Right renal cortex interstitium (tissue), 3 donors: ENCODE measurements around the gene CAP2. TPM values are rescaled to one million over a fixed set of nuclear protein-coding genes. Genes with fewer than 3 reads are reported as not detected.

ENCODE experiments used
- DNase-seq, 3 donors: peaks; one replicate each; pipeline ENCODE4 v3.0.0-alpha.2; 2013; ENCODE audit warnings: low read depth in 3 of 3, low spot score in 2 of 3
- polyA plus RNA-seq, 3 donors: library from polyadenylated mRNA; unstranded; fragments of 120-200 nt; gene quantifications; one replicate each; pipeline ENCODE4 v1.2.1, GENCODE V29; 2013; ENCODE audit not compliant: insufficient read length in 3 of 3

CAP2 gene, protein sequence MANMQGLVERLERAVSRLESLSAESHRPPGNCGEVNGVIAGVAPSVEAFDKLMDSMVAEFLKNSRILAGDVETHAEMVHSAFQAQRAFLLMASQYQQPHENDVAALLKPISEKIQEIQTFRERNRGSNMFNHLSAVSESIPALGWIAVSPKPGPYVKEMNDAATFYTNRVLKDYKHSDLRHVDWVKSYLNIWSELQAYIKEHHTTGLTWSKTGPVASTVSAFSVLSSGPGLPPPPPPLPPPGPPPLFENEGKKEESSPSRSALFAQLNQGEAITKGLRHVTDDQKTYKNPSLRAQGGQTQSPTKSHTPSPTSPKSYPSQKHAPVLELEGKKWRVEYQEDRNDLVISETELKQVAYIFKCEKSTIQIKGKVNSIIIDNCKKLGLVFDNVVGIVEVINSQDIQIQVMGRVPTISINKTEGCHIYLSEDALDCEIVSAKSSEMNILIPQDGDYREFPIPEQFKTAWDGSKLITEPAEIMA
- polyA plus RNA-seq: 10 to 100 TPM; 13.0 to 15.8 (median 13.3) TPM

DNA sequence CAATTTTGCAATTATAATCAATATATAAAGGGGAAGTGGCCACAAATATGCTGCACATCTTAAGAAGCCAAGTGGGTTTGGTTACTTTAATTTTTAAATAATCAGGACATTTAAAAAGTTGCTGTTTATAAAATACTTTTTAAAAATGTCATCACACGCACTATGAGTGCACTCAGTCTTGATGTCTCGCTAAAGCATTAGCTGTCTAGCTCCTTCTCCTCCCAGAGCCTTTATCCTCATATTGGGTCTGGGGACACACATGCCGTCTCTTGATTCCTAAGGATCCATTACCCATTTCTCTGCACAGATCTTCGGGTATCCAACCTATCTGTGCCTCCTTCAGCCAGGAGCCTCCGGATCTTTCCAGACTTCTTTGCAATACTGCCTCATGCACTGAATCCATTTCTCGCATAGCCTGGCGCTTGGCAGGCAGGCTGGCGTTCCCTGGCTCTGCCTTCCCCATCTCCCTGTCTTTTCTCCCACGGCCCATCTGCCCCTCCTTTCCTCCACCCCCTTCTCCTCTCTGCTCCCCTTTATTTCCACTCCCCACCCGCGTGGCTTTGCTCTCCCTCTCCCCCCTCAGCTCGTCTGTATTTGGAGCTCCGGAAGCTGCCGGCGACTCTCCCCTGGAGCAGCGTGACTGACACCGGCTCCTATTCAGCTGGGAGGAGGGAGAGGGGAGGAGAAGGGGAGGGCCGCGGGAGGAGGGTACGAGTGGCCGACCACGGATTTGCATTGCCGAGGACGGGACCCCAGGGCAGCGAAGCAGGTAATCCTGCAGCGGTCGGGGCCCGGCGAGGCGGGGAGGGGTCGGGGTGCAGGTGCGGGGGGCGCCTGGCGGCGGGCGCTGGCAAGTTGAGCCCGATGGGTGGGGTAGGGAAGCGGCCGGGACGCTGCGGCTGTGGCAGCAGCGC, at the start of gene CAP2:
CAP2 (plus strand) TSS at position 618 of the 914 bp plus-strand sequence. CDS start 27,961 bp downstream, outside the sequence.
- DNase-seq: peak; percentile 55 to 65 (median 62)

DNA sequence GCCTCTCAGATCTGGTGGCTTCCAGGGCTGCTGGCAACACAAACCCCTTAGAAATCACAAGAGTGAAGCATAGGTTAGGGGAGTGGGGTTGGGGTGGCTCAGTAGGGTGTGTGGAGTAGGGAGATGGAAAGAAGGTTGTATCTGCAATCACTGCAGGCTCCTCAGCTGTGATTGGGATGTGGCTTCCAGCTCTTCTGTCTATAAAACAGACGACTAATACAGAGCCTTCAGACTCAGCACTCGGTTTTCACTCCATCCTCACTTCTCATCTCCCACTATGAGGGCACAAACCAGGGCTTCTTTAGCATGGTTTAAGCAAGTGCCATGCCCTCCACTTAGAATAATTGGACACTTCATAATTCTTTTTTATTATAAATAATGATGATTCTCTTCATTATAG, 46.4 kb upstream of the CAP2 start:
- DNase-seq: no peak

DNA sequence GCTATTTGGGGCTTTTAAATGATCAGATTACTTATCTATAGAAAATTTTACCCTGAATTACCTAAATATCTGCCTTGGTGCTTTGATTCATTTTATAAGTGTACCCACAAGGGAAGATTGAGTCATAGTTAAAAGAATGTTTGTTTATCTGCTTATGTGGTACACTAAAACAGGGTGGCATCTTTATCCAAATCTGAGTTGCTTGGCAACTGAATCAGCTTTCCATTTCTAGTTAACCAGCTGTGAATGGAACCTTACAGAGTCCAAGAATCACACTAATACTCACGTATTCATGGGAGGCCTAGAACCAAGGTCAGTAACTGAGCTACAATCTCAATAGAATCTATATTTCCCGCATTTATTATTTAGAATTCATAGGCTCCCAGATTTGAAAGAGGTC, 44.0 kb upstream of the CAP2 start:
- DNase-seq: no peak

DNA sequence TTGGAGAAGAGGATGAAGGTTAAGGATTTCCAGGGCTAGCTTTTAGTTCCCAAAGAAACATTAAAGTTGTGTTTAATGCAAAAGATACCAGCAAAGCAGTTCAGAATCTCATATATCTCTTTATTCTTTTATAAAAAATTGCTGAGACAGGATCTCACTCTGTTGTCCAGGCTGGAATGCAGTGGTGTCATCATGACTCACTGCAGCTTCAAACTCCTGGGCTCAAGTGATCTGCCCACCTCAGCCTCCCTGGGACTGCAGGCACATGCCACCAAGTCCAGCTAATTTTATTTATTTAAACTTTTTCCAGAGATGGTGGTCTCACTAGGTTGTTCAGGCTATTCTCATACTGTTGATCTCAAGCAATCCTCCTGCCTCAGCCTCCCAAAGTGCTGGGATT, 41.1 kb upstream of the CAP2 start:
- no peak for DNase-seq

DNA sequence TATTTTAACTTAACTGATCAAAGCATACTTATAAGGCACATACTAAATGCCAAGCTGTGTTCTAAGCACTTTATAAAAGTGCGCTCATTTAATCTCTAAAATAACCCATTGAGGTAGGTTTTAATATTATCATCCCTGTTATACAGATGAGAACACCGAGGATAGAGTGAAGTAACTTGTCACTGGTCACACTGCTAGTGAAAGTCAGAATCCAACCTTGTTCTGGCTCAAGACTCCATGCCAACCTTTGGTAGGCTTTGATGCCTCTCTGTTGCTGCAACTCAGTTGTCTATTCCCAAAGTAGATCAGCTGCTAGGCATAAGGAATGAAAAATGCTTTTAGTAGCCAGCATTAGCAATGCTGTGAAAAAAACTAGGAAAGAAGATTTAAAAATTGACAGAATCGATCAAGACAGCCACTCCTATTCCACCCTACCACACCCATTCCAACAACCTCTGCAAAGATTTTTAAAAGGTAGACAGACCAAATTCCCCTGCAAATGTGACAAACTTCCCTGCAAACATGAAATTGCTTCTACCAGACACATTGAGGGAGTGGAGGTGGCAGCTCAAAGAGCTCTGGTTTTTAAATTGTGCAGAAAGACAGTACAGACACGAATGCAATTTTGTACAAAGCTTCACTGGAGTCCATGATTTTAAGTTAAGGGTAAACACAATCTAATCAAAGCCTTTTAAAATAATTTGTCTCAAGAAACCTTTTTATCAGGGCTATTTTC, 39.8 kb upstream of the CAP2 start:
- no peak for DNase-seq

DNA sequence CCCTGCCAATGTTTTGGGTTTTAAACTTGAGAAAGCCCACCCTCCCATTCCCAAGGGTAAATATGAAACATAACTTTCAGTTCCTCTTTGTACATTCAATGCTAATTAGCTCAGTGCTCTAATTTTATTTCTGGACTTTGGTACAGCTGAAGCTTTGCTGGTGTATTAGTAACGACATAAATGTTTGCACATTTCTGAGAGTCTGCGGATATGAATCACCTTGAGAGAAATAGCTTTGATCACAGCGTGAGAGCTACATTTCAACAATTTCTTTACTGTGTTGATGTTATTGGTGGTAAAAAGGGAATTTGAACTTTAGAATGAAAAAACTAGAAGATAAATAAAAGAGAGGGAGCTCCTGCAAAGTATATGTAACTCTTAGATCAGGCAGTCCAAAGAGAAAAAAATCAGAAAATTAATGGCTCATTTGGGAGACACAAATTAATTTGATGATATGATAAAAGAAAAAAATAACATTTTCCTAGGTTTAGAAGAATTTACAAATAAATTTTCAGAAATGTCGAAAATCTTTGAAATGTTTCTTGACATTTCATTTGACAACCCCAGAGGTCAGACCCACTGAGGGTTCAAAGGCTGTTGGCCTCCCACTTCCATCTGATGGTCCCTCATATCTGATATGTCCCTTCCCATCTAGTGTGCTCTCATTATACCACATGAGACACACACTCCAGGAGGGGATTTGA, 38.5 kb upstream of the CAP2 start:
- DNase-seq: no peak

DNA sequence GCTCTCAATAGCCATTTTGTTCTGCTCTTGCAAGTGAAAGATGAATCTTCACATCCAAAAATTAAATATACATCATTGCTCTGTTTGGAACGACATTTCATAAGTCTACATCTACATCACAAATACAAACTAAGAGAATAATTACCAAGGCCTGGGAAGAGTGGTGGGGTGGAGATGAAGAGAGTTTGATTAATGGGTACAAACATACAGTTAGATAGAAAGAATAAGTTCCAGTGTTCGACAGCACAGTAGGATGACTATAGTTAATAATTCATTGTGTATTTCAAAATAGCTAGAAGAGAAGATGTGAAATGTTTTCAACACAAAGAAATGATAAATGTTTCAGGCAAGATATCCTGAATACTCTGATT, 38.0 kb upstream of the CAP2 start:
- no peak for DNase-seq

DNA sequence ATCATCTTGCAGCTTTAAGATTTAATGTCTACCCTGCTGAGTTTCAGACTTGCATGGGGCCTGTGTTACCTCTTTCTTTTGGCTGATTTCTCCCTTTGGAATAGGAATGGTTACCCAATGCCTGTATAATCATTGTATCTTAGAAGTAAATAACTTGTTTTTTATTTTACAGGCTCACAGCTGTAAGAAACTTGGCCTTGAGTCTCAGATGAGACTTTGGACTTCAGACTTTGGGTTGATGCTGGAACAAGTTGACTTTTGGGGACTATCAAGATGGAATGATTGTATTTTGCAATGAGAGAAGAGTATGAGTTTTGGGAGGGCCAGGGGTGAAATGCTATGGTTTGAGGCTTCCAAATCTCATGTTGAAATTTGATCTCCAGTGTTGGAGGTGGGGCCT, 34.9 kb upstream of the CAP2 start:
- no peak for DNase-seq

DNA sequence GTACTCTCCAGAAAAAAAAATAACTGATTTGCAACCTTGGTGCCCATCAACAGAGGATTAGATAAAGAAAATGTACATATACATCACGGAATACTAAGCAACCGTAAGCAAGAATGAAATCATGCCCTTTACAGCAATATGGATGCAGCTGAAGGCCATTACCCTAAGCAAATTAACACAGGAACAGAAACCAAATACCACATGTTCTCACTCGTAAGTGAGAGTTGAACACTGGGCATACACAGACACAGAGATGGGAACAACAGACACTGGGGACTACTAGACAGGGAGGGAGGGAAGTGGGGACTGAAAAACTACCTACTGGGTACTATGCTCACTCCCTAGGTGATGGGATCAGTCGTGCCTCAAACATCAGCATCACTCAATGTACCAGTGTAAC, 32.8 kb upstream of the CAP2 start:
- DNase-seq: no peak

DNA sequence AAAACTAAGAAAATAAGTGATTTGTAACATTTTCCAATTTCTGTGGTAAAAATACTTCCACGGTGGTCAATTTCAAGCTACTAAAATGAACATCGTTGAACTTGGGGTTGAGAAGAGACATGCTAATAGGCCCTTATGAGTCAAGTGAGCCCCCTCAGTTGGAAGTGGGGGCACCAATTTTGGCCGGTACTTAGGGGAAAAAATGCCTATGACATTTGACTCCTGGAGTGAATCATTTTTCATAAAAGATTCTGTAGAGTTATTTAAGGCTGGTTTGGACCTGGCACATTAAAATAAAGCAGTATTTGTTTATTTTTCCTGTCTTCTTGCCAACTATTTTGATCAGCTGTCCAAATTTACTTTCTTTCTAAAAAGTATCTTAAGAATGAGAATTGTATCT, 32.4 kb upstream of the CAP2 start:
- DNase-seq: no peak

DNA sequence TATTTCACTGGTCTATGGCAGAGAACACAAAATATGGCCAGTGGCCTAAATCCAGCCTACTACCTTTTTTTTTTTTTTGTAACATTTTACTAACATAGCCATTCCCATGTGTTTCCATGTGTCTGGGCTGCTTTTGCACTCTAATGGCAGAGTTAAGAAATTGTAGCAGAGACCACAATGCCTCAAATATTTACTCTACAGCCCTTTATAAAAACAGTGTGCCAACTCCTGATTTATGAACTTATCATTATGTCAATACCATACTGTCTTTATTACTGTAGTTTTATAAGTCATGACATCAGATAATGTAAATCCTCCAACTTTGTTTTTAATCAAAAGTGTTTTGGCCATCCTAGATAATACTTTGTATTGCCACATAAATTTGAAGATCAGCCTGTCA, 27.4 kb upstream of the CAP2 start:
- DNase-seq: no peak

DNA sequence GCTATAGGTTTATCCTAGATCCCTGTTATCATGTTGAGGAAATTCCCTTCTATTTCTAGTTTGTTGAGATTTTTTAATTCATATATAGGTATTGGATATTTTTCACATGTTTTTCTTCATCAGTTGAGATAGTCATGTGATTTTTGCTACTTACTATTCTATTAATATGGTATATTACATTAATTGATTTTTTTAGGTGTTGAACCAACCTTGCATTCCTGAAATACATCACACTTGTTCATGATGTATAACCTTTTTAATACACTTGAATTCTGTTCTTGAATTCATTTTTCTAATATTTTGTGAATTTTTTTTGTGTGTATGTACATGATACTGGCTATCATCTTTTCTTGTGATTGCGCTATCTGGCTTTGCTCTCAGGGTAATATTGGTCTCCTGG, 25.5 kb upstream of the CAP2 start:
- no peak for DNase-seq

DNA sequence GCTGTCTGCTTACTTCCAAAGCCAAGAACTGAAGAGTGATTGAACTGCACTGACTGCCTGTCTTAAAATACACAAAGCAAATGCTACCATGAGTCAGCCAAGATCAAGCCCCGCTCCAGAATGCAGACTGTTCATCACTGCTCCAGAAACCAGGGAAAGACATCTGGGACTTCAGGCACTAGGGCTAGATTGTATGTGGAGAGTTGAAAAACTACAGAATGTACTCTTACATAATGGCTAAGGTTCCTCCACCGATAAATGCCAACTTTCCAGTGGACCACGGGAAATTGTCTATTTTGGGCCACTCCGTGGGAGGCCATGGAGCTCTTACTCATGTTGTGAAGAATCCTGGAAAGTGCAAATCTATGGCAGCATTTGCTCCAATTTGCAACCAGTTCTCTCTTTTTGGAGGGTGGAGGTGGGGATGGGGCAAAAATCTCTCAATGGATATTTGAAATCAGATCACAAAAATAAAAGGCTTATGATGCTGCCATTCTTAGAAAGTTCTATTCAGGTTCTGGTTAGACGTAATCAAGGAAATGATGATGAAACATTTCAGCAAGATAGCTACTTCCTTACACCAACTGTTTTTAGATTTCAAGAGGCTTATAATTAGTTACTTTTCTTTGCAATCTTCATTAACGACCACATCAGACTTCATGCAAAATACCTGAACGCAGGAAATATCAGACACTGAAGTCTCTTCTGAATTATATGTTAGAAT, 11.8 kb upstream of the CAP2 start:
- no peak for DNase-seq

DNA sequence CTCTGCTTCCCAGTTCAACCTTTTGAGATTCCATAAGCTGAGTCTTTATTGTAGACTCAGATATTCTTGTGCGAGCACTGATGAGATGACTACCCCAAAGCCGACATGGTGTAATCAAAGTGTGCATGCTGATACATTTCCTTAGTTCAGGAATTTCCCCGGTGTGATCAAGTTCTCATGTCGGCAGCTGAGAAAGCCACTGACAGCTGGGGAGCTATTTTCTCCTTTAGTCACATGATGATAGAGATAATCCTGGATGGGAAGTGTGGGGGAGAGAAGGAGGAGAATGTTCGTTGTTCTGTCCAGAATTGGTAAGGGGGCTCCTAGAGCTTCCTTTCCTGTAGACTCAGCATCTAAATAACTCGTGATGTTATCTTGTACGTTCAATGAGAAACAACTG, 7.7 kb upstream of the CAP2 start:
- no peak for DNase-seq

DNA sequence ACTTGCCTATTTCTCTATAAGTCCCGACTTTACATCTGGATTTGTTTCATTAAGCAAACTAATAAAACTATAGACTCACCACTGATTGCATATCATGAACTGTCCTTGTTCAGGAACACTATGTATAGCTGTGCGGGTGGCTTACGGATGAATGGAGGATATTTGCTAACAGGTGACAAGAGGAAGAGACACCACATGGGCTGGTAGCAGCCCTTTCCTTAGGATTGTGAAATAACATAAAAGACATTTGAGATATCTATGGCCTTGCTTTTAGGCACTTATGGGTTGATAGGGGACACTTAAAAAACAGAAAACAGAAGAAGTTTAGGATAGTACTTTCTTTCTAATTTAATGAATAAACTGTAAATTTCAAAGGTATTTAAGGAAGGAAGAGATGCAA, 5.0 kb upstream of the CAP2 start:
- DNase-seq: no peak

DNA sequence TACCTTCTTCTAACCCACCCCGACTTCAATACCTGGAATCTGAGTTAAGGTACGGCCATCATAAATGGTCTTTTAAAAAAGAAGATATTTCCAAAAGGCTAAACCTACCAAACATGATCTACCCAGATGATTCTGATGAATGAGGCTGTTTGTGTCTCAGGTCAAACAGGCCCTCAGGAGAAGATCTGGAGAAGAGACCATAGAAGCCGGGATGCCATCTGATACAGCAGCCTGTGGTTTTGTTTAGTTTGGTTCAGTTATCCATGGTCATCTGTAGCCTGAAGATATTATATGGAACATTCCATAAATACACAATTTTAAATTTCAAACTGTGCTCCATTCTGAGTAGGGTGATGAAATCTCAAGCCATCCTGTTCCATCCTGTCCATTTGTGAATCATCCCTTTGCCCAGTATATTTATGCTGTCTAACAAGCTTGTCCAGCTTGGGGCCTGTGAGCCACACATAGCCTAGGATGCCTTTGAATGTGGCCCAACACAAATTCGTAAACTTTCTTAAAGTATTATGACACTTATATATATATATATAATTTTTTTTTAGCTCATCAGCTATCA, 4.0 kb upstream of the CAP2 start:
- DNase-seq: no peak

DNA sequence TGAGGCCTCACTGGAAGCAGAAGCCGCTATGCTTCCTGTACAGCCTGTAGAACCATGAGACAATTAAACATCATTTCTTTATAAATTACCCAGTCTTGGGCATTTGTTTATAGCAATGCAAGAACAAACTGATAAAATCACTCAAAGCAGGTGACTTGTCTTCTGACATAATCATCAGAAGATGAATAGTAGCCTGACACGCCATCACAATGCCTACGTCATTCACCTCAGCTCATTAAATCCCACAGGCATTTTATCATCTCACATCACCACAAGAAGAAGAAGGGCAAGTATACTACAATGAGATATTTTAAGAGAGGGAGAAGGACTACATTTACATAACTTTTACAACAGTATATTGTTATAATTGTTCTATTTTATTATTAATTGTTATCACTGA, 3.1 kb upstream of the CAP2 start:
- no peak for DNase-seq

DNA sequence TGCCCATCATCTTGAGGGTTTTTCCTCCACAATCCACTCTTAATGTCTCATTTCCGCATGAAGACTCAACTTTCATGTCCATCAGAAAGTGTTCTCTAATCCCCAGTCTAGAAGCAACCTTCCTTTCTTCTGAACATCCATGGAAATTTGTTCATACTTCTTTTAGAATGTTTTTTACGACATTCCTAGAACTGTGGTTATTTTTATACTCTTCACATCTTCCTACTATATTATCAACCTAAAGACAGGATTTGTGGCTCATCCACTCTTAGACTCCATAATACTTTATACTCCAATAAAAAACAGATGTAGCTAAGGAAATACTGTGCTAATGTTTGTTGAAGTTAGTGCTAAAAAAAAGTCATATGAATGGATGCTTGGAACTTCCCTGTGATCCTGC, 1.4 kb upstream of the CAP2 start:
- no peak for DNase-seq

DNA sequence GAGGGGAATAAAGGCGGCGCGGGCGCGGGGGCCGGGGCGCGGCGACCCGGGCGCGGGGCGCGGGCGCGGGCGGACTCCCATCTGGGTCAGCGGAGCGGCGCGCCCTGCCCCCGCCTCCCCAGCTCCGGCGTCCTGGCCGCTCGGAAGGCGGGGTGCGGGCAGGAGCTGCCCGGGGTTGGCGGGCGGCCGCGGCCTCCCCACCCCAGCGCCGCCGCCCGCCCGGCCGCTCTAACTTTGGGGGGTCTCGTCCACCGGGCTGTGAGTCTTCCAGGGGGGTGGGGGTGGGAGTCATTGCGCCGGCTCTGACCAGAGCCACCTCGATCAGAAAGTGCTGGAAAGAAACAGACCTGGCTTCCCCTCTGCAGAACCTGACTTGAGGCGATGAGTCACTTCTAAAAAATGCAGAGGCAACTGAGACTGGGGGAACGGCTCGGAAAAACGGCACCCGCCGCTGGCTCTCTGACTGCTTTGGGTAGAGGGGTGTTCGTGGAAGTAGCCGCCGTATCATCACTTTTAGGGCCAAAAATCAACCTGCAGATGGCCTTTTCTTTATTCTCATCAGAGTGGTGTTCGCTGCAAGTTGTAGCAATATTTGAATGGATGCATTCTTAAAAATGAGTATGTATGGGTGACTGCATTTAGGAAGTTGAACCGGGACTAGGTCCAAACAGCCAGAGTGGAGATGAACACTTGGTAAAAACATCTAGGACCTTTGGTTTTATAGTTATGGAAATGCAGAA, 667 bp downstream of the CAP2 start:
- peak in 2 of 3 donors; percentile 29 to 57 for DNase-seq
